K562 (cell line): ENCODE data around the gene GXYLT2. TPM values are rescaled to one million over a fixed set of nuclear protein-coding genes. Genes with fewer than 3 reads are reported as not detected.

Experiments
- BACH1 ChIP-seq: fragments of 200-800 bp; sonication (Bioruptor generic); IDR thresholded peaks from 2 replicates; pipeline ENCODE4 v1.6.1; 2016; ENCODE audit warnings: missing genetic modification characterization, missing compliant biosample characterization
- polyA plus RNA-seq, 8 experiments: library from polyadenylated mRNA; depleted of rRNA in 4 of 8; stranded (reverse) in 5 of 8; unstranded in 3 of 8; fragments of >200 nt; fragmentation: Nextera tagmentation in 2 of 8; fragmentation: Illumina TruSeq in 1 of 8; extraction: Ambion mirVana in 2 of 8; extraction: Trizol in 1 of 8; gene quantifications; 2 replicates each; pipeline versions ENCODE4 v1.2.1 to v1.2.3, GENCODE V29; 2011 to 2014; ENCODE audit warnings: inconsistent platforms in 1 of 8, missing spikeins in 1 of 8
- total RNA-seq, 7 experiments: library from RNA; depleted of rRNA in 6 of 7; stranded (reverse); fragments of >200 nt in 6 of 7; fragmentation: Illumina TruSeq in 2 of 7; extraction: Trizol in 2 of 7; gene quantifications; 2 replicates each; pipeline versions ENCODE4 v1.2.1 to v1.2.3, GENCODE V29; 2011 to 2021; ENCODE audit warnings: low replicate concordance in 1 of 7
- TF ChIP-seq, protein P1 (sequence below): fragments of 250-450 bp; sonication (Bioruptor Pico); IDR thresholded peaks from 2 replicates; pipeline ENCODE4 v1.5.0; 2020; ENCODE audit warnings: mild to moderate bottlenecking
- TF ChIP-seq, protein P2 (sequence below): conservative IDR thresholded peaks from 2 replicates; pipeline ENCODE4 v1.6.1; 2011; ENCODE audit warnings: low read depth, mild to moderate bottlenecking, low read length; ENCODE audit not compliant: control insufficient read depth
- TF ChIP-seq, protein P3 (sequence below): fragments of 250-450 bp; sonication (Bioruptor Pico); IDR thresholded peaks from 2 replicates; pipeline ENCODE4 v1.5.0; 2020; ENCODE audit warnings: mild to moderate bottlenecking, borderline replicate concordance
- TF ChIP-seq, protein P4 (sequence below): fragments of 250-450 bp; sonication (Bioruptor Pico); IDR thresholded peaks from 2 replicates; pipeline ENCODE4 v1.5.1; 2021; ENCODE audit warnings: mild to moderate bottlenecking

Gene GXYLT2
- total and polyA plus RNA-seq, 9 of the 15 experiments (the other 6 are each of a cell fraction or from before 2014, with no cell fraction given) = 0.71 to 6.0 (median 3.3) TPM

DNA sequence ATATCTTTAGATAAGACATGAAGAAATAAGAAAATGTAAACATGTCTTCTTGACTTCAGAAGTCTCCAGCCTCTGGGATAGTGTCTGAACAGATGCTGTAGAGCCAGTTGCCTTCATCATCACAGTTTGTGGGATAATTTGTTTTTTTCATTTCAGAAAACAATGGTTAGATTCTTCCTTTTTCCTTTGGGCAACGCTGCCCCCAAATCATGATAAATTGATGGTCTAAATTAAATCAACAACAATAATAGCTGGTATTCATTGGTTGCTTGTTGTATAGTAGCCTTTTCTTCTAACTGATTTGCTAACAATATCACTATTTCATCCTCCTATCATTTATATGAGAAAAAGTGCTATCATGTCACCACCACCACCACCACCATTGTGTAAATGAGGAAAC, 27.0 kb upstream of the GXYLT2 start (continued):
- no peak for TF ChIP-seq BACH1 (tag)
- TF ChIP-seq, protein P1, sequence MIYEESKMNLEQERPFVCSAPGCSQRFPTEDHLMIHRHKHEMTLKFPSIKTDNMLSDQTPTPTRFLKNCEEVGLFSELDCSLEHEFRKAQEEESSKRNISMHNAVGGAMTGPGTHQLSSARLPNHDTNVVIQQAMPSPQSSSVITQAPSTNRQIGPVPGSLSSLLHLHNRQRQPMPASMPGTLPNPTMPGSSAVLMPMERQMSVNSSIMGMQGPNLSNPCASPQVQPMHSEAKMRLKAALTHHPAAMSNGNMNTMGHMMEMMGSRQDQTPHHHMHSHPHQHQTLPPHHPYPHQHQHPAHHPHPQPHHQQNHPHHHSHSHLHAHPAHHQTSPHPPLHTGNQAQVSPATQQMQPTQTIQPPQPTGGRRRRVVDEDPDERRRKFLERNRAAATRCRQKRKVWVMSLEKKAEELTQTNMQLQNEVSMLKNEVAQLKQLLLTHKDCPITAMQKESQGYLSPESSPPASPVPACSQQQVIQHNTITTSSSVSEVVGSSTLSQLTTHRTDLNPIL (CRISPR knock-in tag) = no peak
- TF ChIP-seq, protein P2, sequence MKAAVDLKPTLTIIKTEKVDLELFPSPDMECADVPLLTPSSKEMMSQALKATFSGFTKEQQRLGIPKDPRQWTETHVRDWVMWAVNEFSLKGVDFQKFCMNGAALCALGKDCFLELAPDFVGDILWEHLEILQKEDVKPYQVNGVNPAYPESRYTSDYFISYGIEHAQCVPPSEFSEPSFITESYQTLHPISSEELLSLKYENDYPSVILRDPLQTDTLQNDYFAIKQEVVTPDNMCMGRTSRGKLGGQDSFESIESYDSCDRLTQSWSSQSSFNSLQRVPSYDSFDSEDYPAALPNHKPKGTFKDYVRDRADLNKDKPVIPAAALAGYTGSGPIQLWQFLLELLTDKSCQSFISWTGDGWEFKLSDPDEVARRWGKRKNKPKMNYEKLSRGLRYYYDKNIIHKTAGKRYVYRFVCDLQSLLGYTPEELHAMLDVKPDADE = no peak
- TF ChIP-seq, protein P3, sequence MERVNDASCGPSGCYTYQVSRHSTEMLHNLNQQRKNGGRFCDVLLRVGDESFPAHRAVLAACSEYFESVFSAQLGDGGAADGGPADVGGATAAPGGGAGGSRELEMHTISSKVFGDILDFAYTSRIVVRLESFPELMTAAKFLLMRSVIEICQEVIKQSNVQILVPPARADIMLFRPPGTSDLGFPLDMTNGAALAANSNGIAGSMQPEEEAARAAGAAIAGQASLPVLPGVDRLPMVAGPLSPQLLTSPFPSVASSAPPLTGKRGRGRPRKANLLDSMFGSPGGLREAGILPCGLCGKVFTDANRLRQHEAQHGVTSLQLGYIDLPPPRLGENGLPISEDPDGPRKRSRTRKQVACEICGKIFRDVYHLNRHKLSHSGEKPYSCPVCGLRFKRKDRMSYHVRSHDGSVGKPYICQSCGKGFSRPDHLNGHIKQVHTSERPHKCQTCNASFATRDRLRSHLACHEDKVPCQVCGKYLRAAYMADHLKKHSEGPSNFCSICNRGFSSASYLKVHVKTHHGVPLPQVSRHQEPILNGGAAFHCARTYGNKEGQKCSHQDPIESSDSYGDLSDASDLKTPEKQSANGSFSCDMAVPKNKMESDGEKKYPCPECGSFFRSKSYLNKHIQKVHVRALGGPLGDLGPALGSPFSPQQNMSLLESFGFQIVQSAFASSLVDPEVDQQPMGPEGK (CRISPR knock-in tag) = no peak
- TF ChIP-seq, protein P4, sequence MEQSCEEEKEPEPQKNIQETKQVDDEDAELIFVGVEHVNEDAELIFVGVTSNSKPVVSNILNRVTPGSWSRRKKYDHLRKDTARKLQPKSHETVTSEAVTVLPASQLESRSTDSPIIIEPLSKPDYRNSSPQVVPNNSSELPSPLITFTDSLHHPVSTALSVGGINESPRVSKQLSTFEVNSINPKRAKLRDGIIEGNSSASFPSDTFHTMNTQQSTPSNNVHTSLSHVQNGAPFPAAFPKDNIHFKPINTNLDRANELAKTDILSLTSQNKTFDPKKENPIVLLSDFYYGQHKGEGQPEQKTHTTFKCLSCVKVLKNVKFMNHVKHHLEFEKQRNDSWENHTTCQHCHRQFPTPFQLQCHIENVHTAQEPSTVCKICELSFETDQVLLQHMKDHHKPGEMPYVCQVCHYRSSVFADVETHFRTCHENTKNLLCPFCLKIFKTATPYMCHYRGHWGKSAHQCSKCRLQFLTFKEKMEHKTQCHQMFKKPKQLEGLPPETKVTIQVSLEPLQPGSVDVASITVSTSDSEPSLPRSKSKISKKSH (CRISPR knock-in tag) = no peak
